ENCODE results near the gene ASCL5. TPM values are rescaled to one million over a fixed set of nuclear protein-coding genes. Genes with fewer than 3 reads are reported as not detected.
"Not testable (repeated sequence)": the region's sequence is repeated elsewhere in the genome, so short reads cannot be mapped to it uniquely, and the experiment has no call there.

ASCL5 gene
- total RNA-seq, 1 experiment from 2014 or later: not detected

GRCh38 chr1:201163707-201164106 is 36.7 kb upstream of the ASCL5 start:
- Histone ChIP-seq H3K4me3 (no peak overlapping the region), H3K9me3 (replicated peaks) (no peaks in the 10 kb centered on the region), H3K27me3 (replicated peaks) (peaks cover 14% of the 10 kb centered on the region; the same call in 1 of the 2 replicates), H3K36me3 (no peaks in the 10 kb centered on the region), H3K27ac (no peak overlapping the region), H3K4me1 (replicated peaks) (no peaks in the 10 kb centered on the region)
- no peak for DNase-seq (ENCODE audit: low read depth in 1 of 2, low spot score in 2 of 2)

- H3K27ac ChIP-seq; H3K36me3 ChIP-seq; DNase-seq (ENCODE audit: low read depth in 1 of 2, low spot score in 2 of 2); H3K9me3 ChIP-seq (replicated peaks); H3K4me3 ChIP-seq; H3K4me1 ChIP-seq (replicated peaks): not testable (repeated sequence)
- H3K27me3 ChIP-seq (replicated peaks): peaks cover 14% of the 10 kb centered on the region; the same call in 1 of the 2 replicates
Measured at GRCh38 chr1:201163036-201163435, 36.1 kb upstream of the ASCL5 start.

GRCh38 chr1:201157949-201158348 is 31.0 kb upstream of the ASCL5 start:
- Histone ChIP-seq H3K27me3 (replicated peaks) (peaks cover 7% of the 10 kb centered on the region; the same call in 1 of the 2 replicates), H3K36me3 (0 out of 2 replicates have a peak, but pooled peaks cover 4% of the 10 kb centered on the region), H3K4me1 (replicated peaks) (peaks cover 13% of the 10 kb centered on the region), H3K4me3 (no peak overlapping the region), H3K9me3 (replicated peaks) (no peaks in the 10 kb centered on the region), H3K27ac (no peak overlapping the region)
- DNase-seq (ENCODE audit: low read depth in 1 of 2, low spot score in 2 of 2): no peak

- no peaks in the 10 kb centered on the region for H3K9me3 ChIP-seq (replicated peaks)
- H3K4me1 ChIP-seq (replicated peaks): peaks cover 13% of the 10 kb centered on the region
- H3K27me3 ChIP-seq (replicated peaks): peaks cover 7% of the 10 kb centered on the region; the same call in 1 of the 2 replicates
- no peak for DNase-seq (ENCODE audit: low read depth in 1 of 2, low spot score in 2 of 2)
- no peak overlapping the region for H3K27ac ChIP-seq
- H3K4me3 ChIP-seq: no peak overlapping the region
- peaks cover 12% of the 10 kb centered on the region; the same call in 1 of the 2 replicates for H3K36me3 ChIP-seq
Measured at GRCh38 chr1:201156819-201157218, 29.8 kb upstream of the ASCL5 start.

GRCh38 chr1:201156346-201156745 is 29.4 kb upstream of the ASCL5 start:
- Histone ChIP-seq H3K36me3 (peaks cover 17% of the 10 kb centered on the region), H3K4me1 (replicated peaks) (peaks cover 13% of the 10 kb centered on the region), H3K4me3 (no peak overlapping the region), H3K27me3 (replicated peaks) (peaks cover 3% of the 10 kb centered on the region; the same call in 1 of the 2 replicates), H3K27ac (no peak overlapping the region), H3K9me3 (replicated peaks) (no peaks in the 10 kb centered on the region)
- no peak for DNase-seq (ENCODE audit: low read depth in 1 of 2, low spot score in 2 of 2)

GRCh38 chr1:201155354-201155753 is 28.4 kb upstream of the ASCL5 start:
- H3K4me3 ChIP-seq: no peak overlapping the region
- no peaks in the 10 kb centered on the region for H3K9me3 ChIP-seq (replicated peaks)
- H3K4me1 ChIP-seq (replicated peaks): peaks cover 13% of the 10 kb centered on the region
- H3K27ac ChIP-seq: no peak overlapping the region
- peaks cover 27% of the 10 kb centered on the region for H3K36me3 ChIP-seq
- no peak for DNase-seq (ENCODE audit: low read depth in 1 of 2, low spot score in 2 of 2)
- H3K27me3 ChIP-seq (replicated peaks): no peaks in the 10 kb centered on the region

- H3K27ac ChIP-seq: peak within 1 kb of the TSS; percentile 35; the same call in 1 of the 2 replicates
- H3K9me3 ChIP-seq (replicated peaks): no peaks in the 10 kb centered on the region
- H3K36me3 ChIP-seq: peaks cover 35% of the 10 kb centered on the region
- DNase-seq (ENCODE audit: low read depth in 1 of 2, low spot score in 2 of 2): peak; percentile 92 to 98
- peak within 1 kb of the TSS; percentile 66 for H3K4me3 ChIP-seq
- peaks cover 13% of the 10 kb centered on the region for H3K4me1 ChIP-seq (replicated peaks)
- no peaks in the 10 kb centered on the region for H3K27me3 ChIP-seq (replicated peaks)
Measured at GRCh38 chr1:201154389-201155165, 27.6 kb upstream of the ASCL5 start, which contains the start of gene TMEM9. Gene TMEM9, minus strand, starts transcription at chr1:201154474. Its CDS starts 551 bp downstream, at chr1:201153923.

GRCh38 chr1:201153474-201154388 is 26.7 kb upstream of the ASCL5 start:
- H3K4me3 ChIP-seq: peak overlapping the region; percentile 66
- peak overlapping the region; percentile 35; the same call in 1 of the 2 replicates for H3K27ac ChIP-seq
- H3K9me3 ChIP-seq (replicated peaks): no peaks in the 10 kb centered on the region
- H3K36me3 ChIP-seq: peaks cover 43% of the 10 kb centered on the region
- no peaks in the 10 kb centered on the region for H3K27me3 ChIP-seq (replicated peaks)
- peaks cover 13% of the 10 kb centered on the region for H3K4me1 ChIP-seq (replicated peaks)
- peak in 1 of 2 experiments; percentile 57 for DNase-seq (ENCODE audit: low read depth in 1 of 2, low spot score in 2 of 2)

GRCh38 chr1:201149400-201149799 is 22.4 kb upstream of the ASCL5 start:
- Histone ChIP-seq H3K4me3 (no peak overlapping the region), H3K27me3 (replicated peaks) (no peaks in the 10 kb centered on the region), H3K36me3 (peaks cover 80% of the 10 kb centered on the region), H3K4me1 (replicated peaks) (peaks cover 7% of the 10 kb centered on the region), H3K27ac (no peak overlapping the region), H3K9me3 (replicated peaks) (no peaks in the 10 kb centered on the region)
- peak in 1 of 2 experiments; percentile 25 for DNase-seq (ENCODE audit: low read depth in 1 of 2, low spot score in 2 of 2)

- peaks cover 91% of the 10 kb centered on the region for H3K36me3 ChIP-seq
- H3K9me3 ChIP-seq (replicated peaks): no peaks in the 10 kb centered on the region
- no peak for DNase-seq (ENCODE audit: low read depth in 1 of 2, low spot score in 2 of 2)
- no peaks in the 10 kb centered on the region for H3K4me1 ChIP-seq (replicated peaks)
- no peak overlapping the region for H3K27ac ChIP-seq
- H3K27me3 ChIP-seq (replicated peaks): no peaks in the 10 kb centered on the region
- no peak overlapping the region for H3K4me3 ChIP-seq
Measured at GRCh38 chr1:201147396-201148015, 20.5 kb upstream of the ASCL5 start.

- no peak for DNase-seq (ENCODE audit: low read depth in 1 of 2, low spot score in 2 of 2)
- H3K4me1 ChIP-seq (replicated peaks): no peaks in the 10 kb centered on the region
- H3K27me3 ChIP-seq (replicated peaks): no peaks in the 10 kb centered on the region
- H3K36me3 ChIP-seq: peaks cover 94% of the 10 kb centered on the region
- no peak overlapping the region for H3K4me3 ChIP-seq
- no peaks in the 10 kb centered on the region for H3K9me3 ChIP-seq (replicated peaks)
- H3K27ac ChIP-seq: no peak overlapping the region
Measured at GRCh38 chr1:201146626-201147390, 19.8 kb upstream of the ASCL5 start.

- Histone ChIP-seq H3K4me3 (no peak overlapping the region), H3K9me3 (replicated peaks) (no peaks in the 10 kb centered on the region), H3K4me1 (replicated peaks) (no peaks in the 10 kb centered on the region), H3K27me3 (replicated peaks) (no peaks in the 10 kb centered on the region), H3K36me3 (peaks cover 94% of the 10 kb centered on the region), H3K27ac (no peak overlapping the region)
- no peak for DNase-seq (ENCODE audit: low read depth in 1 of 2, low spot score in 2 of 2)
Measured at GRCh38 chr1:201145816-201146215, 18.8 kb upstream of the ASCL5 start.

GRCh38 chr1:201145132-201145531 is 18.1 kb upstream of the ASCL5 start:
- Histone ChIP-seq H3K27ac (no peak overlapping the region), H3K9me3 (replicated peaks) (no peaks in the 10 kb centered on the region), H3K27me3 (replicated peaks) (no peaks in the 10 kb centered on the region), H3K36me3 (peaks cover 92% of the 10 kb centered on the region), H3K4me3 (no peak overlapping the region), H3K4me1 (replicated peaks) (no peaks in the 10 kb centered on the region)
- no peak for DNase-seq (ENCODE audit: low read depth in 1 of 2, low spot score in 2 of 2)
